GM12878 (cell line): ENCODE results near the gene KRT86.

Experiments
- CEBPB ChIP-seq, 2 experiments: fragments of 150-350 bp in 1 of 2; IDR thresholded peaks; 2 replicates each; pipeline ENCODE4 v1.6.1; 2012 to 2014; ENCODE audit warnings: low read depth in 2 of 2, low read length in 2 of 2, borderline replicate concordance in 1 of 2, inconsistent platforms in 1 of 2
- CREB1 ChIP-seq: IDR thresholded peaks from 2 replicates; pipeline ENCODE4 v1.6.1; 2012; ENCODE audit warnings: low read depth, mild to moderate bottlenecking, inconsistent platforms
- CTCF ChIP-seq, 3 experiments: IDR thresholded peaks in 2 of 3; conservative IDR thresholded peaks in 1 of 3; 2 replicates each; pipeline ENCODE4 v1.5.1; 2011; ENCODE audit warnings: low read depth in 3 of 3, low read length in 3 of 3, mild to moderate bottlenecking in 3 of 3, control low read depth in 2 of 3, moderate library complexity in 2 of 3, inconsistent platforms in 1 of 3, mixed read lengths in 1 of 3; ENCODE audit not compliant: control insufficient read depth in 2 of 3, insufficient read depth in 1 of 3; ENCODE audit errors: extremely low read depth in 1 of 3
- GABPA ChIP-seq: IDR thresholded peaks from 2 replicates; pipeline ENCODE4 v1.6.1; 2014; ENCODE audit warnings: antibody characterized with exemption, low read depth, mild to moderate bottlenecking, inconsistent platforms
- HCFC1 ChIP-seq: fragments of 150-350 bp; IDR thresholded peaks from 2 replicates; pipeline ENCODE4 v1.6.1; 2014; ENCODE audit warnings: low read length
- MAX ChIP-seq: IDR thresholded peaks from 2 replicates; pipeline ENCODE4 v1.6.1; 2012; ENCODE audit warnings: low read depth, low read length, improper control_type of control experiment
- MEF2B ChIP-seq: fragments of 450-650 bp; IDR thresholded peaks from 2 replicates; pipeline ENCODE4 v1.6.1; 2018; ENCODE audit warnings: mild to moderate bottlenecking, moderate library complexity; ENCODE audit not compliant: partially characterized antibody, poor library complexity, severe bottlenecking
- POLR2A ChIP-seq: IDR thresholded peaks from 2 replicates; pipeline ENCODE4 v1.6.1; 2011; ENCODE audit warnings: low read depth, mild to moderate bottlenecking, low read length
- POLR2AphosphoS5 ChIP-seq: IDR thresholded peaks from 2 replicates; pipeline ENCODE4 v1.6.1; 2011; ENCODE audit warnings: mild to moderate bottlenecking, low read length, inconsistent platforms
- REST ChIP-seq: IDR thresholded peaks from 2 replicates; pipeline ENCODE4 v1.6.1; 2012; ENCODE audit warnings: mild to moderate bottlenecking, low read depth, low read length
- RFX5 ChIP-seq: IDR thresholded peaks from 2 replicates; pipeline ENCODE4 v1.6.1; 2011; ENCODE audit warnings: low read depth, low read length, improper control_type of control experiment
- STAT1 ChIP-seq: fragments of 450-650 bp; conservative IDR thresholded peaks from 2 replicates; pipeline ENCODE4 v1.6.1; 2014; ENCODE audit warnings: antibody characterized with exemption, mild to moderate bottlenecking
- USF2 ChIP-seq: IDR thresholded peaks from 2 replicates; pipeline ENCODE4 v1.6.1; 2011; ENCODE audit warnings: low read depth, low read length, improper control_type of control experiment, borderline replicate concordance
- ZBTB11 ChIP-seq: fragments of 450-650 bp; formaldehyde crosslinking; IDR thresholded peaks from 2 replicates; pipeline ENCODE4 v1.5.0; 2022; ENCODE audit warnings: mild to moderate bottlenecking, missing genetic modification characterization

- TF ChIP-seq RFX5 (no peak), POLR2A (no peak), CREB1 (no peak), HCFC1 (no peak), USF2 (no peak), REST (no peak), CTCF (IDR thresholded peaks at IDR 0.05 in 2 of 3, conservative IDR thresholded peaks at IDR 0.05 in 1 of 3; ENCODE audit: control insufficient read depth in 2 of 3, extremely low read depth in 1 of 3, insufficient read depth in 1 of 3, low read depth in 3 of 3, low read length in 3 of 3) (no peak), STAT1 (no peak), ZBTB11 (CRISPR knock-in tag) (no peak), GABPA (no peak), MEF2B (no peak), MAX (no peak), CEBPB (IDR thresholded peaks at IDR 0.05; ENCODE audit: borderline replicate concordance in 1 of 2, low read depth in 2 of 2, low read length in 2 of 2) (no peak), POLR2AphosphoS5 (no peak)
Measured at GRCh38 chr12:52336641-52337040, 62.2 kb downstream of the KRT86 start.
